T1000 (cell line): ENCODE data around the gene NDUFB11.

ENCODE experiments used
- DNase-seq: peaks from one replicate; lab custom pipeline; 2025; ENCODE audit warnings: mixed read lengths; lab: John Stamatoyannopoulos, UW

The NDUFB11 gene

DNA sequence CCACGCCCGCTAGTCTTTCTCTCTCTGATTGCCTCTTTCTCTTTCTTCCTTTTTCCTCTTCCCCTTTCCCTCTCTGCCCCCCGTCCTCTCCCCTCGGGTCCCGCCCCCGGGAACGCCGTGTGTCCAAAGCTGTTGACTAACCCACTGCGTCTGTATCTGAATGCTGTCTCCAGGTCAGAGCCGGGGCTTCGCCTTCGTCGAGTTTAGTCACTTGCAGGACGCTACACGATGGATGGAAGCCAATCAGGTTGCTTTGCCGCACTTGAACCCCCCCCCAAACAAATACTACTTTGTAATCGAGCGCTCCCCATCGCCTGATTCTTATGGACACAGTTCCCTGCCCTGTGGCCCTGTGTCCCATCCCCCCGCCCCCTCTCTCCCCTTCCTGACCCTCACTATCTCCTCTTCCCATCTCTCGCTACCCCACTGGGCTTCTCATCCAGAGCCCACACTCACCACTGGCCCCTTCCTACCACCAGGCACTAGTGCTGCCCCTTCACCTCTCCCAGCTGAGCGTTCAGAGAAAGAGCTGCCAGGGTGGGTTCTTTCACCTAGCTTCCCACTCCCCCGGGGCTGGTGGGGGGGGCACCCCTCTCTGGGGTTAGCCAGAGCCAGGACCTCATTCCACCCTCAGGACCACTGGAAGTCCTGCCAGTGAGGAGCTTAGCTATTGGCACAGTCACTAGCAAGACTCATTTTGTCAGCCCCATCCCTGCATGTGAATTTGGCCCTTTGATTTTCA lies 30.5 kb upstream of the NDUFB11 start:
- DNase-seq, result no peak

DNA sequence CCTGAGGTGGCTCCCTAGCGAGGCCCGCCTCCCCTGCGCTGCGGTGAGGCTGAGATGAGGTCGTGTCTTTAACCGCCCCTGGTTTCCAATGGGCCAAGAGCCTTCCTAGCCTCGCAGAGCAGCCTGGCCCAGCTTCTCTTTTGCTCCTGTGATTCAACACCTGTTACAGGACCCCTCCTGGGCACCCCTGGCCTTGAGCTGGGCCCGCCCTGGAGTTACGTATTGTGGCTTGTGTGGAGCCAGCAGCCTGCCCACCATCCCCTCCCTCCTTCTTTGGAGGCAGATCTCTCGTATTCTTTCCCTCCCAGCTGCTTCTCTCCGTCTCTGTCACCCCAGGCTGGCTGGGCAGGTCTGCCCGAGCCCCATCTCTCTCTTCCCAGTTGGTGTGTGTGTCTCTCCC lies 29.9 kb upstream of the NDUFB11 start:
- DNase-seq, result no peak

DNA sequence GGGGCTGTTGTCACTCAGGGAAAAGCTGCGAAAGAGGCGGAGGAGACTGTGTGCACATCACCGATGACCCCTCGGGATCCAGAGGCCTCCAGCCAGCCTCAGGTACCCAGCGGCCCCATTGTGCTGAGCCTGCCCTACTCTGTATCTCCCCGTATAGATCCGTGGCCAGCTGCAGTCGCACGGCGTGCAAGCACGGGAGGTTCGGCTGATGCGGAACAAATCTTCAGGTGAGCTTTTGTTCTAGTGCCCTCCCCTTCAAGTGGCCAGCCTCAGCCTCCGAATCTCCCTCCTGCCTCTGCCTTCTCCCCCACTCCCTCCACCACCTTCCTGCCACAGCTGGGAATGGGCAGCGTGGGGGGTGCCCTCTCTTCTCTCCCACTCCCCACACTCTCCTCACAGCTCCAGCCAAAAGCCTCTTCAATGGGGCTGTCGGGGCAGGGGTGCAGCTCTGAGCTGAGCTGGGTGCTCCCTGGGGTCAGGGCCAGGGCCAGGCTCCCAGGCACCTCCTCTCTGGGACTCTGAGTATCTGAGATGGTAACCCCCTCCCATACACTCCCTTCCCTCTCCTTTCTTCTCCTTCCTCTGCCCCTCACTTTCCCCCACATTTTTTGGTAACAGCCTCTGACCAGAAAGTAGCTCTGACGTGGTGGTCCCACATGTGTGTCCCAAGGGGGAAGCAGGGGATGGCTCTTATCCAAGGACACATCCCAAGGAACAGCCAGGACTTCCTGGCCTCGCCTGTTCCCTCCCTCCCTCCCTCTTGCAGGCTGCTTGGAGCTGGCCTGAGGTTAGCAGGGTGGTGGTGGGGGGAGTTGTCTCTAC lies 28.7 kb upstream of the NDUFB11 start:
- DNase-seq, result no peak

DNA sequence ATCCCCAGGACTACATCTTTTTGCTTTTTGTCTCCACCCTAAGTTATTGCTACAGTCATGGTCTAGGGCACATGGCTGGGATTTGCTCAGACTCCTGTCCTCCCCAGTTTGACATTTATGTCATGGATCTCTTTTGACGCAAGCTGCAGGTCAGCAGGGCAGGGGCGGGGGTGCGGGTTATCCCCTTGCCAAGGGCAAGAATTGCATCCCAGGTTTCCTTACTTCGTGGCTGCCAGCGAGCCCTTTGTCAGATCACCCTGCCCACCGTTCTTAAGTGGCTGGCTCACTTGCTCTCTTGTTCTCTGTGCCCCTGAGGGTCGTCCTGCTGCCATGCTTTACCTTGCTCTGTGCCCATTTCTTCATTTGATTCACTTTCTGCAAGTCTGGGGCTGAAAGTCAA lies 28.0 kb upstream of the NDUFB11 start:
- DNase-seq, result no peak

DNA sequence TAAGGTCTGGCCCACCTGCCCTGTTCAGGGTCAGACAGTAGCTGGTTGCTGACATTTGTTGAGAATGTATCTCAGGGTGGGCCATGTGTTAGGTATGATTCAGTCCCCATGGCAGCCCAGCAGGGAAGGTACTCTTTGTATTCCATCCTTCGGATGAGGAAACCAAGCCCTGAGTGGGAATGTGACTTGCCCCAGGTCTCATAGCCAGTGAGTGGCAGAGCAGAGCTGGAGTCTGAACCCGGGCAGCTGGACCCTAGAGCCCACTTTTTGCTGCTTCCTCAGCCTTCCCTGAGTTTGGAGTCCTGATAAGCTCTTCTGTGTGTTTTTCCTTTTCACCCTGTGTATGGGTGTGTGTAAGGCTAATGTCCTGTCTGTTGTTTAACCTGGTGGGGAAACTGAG lies 27.5 kb upstream of the NDUFB11 start:
- no peak for DNase-seq

DNA sequence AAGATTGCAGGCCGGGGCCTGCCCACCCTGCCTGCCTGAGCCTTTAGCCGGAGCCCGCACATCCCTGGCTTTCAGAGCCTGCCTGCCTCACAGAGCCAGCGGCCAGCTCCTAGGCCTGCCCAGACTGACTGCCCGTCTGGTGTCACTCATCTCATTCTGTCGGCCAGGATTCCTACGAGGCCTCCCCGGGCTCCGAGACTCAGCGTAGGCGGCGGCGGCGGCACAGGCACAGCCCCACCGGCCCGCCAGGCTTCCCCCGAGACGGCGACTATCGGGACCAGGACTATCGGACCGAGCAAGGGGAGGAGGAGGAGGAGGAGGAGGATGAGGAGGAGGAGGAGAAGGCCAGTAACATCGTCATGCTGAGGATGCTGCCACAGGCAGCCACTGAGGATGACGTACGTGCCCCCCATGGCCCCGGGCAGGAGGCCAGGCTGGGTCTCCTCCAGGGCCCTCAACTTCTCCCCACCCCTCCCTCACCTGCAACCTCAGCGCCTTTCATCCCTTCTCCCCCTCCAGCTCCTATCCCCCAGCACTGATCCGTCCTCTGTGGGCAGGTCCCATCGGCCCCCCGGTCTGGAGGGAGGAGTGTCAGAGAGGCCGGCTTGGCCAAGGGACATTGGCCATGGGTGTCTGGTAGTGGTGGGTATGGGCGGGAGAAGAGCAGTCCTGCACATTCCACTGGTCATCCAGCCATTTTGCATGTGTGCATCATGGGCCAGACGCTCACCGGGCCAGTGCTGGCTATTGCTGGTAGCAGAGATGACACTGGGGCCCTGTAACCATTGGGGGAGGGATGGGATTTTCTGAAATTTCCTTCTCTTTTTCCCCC lies 26.6 kb upstream of the NDUFB11 start:
- no peak for DNase-seq

DNA sequence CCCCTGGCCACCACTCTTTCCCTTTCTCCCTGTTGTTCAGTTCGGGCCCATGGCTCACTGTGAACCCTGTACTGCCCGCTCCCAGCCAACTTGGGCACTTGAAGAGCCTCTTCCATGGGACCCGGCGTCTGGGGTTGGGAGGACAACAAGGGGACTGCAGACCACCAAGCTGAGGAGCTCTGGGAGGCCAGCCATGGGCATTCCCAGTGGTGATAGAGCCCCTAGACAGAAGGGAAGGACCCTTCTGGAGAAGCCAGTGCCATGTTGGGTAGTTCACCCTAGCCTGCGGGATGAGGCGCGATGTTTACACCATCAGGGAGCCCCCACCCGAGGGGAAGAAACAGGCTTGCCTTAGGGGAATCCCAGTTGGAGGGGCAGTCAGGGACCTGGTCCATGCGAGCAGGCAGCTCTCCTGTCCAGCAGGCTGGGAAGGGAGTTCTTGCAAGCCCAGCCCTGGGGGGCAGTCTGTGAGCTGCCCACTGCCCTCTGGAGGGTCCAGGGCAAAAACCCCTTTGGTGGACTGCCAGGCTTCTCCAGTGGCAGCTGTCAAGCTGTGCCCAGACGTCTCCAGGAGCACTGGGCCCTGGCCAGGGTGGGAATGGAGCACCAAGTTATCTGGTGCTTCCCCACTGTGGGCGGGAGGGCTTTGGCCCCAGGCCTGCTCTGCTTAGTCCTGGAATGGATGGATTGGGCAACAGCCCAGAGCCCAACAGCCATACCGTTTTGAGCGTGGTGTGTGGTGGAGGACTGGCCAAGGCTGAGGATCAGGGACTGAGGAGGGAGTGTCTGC lies 25.4 kb upstream of the NDUFB11 start:
- no peak for DNase-seq

DNA sequence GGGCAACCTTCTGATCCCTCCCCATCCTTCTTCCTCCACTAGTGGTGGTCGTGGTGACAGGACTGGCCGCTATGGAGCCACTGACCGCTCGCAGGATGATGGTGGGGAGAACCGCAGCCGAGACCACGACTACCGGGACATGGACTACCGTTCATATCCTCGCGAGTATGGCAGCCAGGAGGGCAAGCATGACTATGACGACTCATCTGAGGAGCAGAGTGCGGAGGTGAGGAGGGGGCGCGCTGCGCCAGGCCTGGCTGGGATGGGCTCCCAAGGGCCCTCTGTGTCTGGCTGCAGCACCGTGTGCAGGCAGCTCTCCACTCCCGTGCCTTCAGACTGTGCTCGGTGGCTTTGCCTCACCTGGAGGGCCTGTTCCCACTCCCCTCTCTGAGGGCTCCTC lies 24.8 kb upstream of the NDUFB11 start:
- DNase-seq, result no peak

DNA sequence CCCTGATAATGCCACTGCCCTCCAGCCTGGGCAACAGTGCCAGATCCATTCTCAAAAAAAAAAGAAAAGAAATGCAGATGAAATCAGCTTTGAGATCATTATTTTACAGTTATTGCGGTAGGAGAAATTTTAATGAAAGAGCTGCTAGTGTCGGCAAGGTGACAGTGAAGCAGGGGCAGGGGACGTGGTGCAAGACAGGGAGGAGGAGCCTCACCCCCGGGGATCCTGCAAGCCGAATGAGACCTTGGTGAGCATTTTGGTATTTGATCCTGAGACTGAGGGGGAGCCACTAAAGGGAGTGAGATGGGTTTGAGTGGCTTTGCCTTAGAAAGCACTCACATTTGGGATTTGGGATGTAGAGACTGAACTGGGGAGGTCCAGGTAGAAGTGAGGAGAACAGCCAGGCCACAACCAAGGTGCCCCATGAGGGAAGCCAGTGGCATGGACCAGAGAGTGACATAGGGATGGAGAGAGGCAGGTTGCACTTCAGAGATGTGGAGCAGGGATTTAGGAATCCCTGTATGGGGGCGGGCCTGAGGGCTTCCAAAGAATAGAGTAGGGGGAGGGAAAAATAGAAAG lies 24.1 kb upstream of the NDUFB11 start:
- DNase-seq, result no peak

DNA sequence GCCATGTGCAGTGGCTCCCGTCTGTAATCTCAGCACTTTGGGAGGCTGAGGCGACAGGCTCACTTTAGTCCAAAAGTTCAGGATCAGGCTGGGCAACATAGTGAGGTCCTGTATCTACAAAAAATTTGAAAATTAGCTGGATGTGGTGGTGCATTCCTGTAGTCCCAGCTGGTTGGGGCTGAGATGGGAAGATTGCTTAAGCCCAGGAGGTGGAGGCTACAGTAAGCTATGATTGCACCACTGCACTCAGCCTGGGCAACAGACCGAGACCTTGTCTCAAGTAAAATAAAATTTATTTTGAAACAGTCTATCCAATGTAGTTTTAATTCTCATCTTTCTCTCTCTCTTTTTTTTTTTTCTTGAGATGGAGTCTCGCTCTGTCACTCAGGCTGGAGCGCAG lies 21.6 kb upstream of the NDUFB11 start:
- DNase-seq, result no peak

DNA sequence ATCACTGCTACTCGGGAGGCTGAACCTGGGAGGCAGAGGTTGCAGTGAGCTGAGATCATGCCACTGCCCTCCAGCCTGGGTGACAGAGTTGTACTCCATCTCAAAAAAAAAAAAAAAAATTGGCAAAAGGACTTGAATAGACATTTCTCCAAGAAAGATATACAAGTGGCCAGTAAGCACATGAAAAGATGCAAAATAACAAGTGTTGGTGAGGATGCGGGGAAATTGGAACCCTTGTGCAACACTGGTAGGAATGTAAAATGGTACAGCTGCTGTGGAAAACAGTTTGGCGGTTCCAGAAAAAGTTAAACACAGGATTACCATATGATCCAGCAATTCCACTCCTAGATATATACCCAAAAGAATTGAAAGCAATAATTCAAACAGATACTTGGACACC lies 19.9 kb upstream of the NDUFB11 start:
- no peak for DNase-seq

DNA sequence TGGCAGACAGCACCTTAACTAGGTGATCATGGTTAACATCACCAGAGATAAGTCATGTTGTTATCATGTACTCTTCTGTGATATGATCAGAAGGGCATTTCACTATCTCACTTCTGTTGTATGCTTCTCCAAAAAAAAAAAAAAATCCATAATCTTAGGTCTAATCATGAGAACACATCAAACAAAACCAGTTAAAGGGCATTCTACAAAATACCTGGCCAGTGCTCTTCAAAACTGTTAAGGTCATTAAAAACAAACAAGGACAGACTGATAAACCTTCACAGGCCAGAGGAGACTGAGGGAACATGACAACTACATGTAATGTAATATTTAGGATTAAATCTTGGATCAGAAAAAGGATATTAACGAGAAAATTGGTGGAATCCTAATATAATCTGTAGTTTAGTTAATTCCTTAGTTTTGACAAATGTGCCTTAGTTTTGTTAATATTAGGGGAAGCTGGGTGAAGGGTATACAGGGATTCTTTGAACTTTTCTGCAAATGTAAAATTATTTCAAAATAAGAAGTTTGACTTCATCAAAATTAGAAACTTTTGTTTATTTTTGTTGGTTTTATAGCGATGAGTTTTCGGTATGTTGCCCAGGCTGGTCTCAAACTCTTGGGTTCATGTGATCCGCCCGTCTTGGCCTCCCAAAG lies 18.6 kb upstream of the NDUFB11 start:
- DNase-seq, result no peak

DNA sequence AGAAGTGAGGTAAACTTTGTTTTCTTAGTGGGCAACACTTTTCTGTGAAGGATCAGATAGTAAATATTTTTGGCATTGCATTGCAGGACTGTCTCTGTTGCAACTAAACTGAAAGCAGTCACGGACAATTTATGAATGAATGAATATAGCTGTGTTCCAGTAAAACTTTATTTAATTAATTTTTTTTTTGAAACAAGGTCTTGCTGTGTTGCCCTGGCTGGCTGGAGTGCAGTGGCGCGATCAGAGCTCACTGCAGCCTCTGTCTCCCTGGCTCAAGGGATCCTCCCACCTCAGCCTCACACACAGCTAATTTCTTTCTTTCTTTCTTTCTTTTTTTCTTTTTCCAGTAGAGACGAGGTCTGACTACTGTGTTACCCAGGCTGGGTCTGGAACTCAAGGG lies 16.3 kb upstream of the NDUFB11 start:
- DNase-seq, result no peak

DNA sequence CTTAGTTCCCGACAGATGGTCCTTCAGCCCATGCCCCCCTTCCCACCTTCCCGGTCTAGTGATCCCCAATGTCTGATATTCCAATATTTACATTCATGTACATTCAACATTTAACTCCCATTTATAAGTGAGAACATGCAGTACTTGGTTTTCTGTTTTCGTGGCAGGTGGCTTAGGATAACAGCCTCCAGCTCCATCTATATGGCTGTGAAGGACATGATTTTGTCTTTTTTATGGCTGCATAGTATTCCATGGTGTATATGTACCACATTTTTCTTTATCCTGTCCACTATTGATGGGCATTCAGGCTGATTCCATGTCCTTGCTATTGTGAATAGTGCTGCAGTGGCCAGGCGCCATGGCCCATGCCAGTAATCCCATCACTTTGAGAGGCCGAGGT lies 14.3 kb upstream of the NDUFB11 start:
- DNase-seq, result no peak

DNA sequence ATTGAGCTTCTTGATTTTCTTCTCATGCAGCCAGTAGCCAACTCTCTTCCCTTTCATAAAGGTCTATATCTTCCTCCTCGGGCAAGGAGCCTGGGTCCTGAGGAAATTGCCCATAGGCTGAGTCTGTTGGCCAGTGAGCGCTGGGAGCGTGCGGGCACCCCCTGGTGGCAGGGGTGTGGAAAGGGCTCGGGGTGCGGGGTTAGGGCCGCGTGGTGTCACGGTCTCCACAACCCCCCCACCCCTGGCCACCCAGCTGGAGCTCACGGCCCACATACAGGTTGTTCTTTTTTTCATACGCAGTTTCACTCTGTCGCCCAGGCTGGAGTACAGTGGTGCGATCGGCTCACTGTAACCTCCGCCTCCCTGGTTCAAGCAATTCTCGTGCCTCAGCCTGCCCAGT lies 13.6 kb upstream of the NDUFB11 start:
- no peak for DNase-seq

DNA sequence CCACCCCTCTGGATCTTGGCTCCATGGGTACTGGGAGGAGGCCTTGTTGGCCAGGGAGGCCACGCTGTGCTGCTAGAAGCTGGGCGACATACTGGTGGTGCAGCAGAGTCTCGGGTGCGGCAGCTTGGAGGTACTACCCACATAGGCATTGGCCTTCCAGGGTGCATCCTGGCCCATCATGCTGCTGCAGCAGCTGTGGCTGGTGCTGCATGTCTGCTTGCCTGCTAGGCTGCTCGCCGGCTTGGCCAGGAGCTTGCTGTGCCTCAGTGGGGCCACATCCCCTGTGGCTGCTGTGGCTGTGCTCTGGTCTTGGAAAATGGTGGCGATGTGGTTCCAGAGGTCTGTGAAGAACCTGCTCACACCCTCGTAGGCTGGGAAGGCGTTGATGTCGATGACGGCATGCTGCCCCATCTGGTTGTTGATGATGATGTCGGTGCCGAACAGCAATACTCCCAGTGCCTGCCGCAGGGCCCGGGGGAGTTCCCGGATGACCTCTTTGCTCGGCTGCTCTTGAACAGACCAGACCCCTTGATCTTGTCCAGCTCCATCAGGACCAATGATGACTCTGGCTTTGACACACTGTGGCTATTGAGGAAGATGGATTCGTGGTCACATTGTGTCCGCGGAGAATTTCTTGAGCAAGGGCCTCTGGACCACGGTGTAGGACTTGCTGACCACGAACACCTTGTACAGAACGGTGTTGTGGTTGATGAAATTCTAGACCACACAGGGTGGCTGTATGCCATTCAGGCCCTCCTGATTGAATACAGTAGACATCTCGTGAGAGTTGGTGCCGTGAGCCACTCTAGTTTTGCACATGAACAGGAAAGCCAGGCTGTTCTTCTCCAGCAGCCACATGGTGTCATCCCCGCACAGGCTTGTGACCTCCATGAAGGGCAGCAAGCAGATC lies 12.4 kb upstream of the NDUFB11 start:
- DNase-seq, result no peak

DNA sequence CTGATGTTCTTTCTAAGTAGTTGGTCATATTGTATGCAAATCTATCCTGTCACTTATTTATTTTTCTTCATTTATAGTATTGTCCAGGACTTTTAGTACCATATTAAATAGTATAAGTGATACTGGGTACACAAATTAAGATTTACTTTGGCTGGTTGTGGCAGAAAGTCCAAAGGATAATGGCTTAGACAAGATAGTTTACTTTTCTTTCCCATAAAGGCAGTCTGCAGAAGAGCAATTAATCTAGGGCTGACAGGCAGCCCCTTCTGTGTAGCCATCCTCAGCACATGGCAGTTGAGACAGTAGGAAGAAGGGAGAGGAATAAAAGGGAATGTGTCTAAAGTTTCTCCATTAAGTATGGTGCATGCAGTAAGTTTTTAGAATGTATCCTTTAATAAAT lies 6.9 kb upstream of the NDUFB11 start:
- no peak for DNase-seq

DNA sequence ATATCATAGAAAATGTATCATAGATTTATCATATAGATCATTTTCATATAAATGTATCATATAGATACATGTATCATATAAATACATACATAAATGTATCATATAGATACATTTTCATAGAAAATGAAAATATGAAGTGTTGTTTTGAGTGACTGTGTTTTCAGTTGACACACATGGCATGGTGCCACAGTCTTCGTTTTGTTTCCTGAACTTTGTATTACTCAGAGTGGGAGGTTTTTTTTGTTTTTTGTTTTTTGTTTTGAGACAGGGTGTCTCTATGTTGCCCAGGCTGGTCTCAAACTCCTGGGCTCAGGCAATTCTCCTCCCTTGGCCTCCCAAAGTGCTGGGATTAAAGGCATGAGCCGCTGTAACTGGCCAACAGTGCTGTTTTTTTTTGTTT lies 4.4 kb upstream of the NDUFB11 start:
- no peak for DNase-seq

DNA sequence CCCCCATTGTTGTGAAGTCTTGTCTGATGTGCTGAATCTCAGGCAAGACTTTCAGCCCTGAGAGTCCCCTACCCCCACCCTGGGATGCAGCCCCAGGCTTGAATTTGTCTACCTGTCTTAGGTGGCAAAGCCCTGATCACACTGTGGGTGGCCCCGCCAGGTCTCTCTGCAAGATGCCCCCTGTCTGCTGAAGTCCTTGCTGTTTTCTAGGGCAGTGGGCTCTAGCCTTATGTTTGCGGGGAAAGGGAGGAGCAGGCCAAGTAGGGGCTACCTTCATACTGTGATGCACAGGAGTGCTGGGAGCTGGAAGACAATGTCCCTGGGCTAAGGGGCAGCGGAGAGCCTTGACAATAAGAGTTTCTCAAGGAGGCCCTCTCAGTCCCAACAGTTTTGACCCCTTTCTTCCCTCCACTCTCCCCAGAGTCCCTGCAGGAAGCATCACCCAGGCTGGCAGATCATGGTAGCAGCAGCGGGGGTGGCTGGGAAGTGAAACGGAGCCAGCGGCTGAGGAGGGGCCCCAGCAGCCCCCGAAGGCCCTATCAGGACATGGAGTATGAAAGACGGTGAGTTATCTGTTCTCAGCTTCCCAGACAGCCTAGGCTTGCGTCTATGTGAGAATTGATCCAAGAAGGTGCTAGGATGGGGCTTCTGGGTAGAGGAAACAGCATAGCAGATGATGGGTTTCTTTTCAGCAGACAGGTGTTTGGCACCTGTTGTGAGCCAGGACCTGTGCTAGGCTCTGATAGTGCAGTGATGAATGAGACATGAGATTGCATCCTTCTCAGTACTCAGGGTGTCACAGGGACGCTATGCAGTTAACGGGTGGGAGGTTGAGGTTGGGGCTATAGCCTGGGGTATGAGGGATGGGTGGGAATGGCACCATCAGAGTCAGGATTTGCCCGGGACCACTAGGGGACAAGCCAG lies 2.7 kb upstream of the NDUFB11 start:
- DNase-seq, result no peak
